HEK293 (cell line): ENCODE results near the gene SAG.

ENCODE experiments used
- CTCF ChIA-PET: fragments of 350-600 bp; formaldehyde crosslinking; extraction: SDS; loops from one replicate; lab custom pipeline; 2021; ENCODE audit warnings: antibody characterized with exemption; lab: Yijun Ruan, JAX
- POLR2A ChIA-PET: fragments of 300-600 bp; formaldehyde crosslinking; extraction: SDS; loops from one replicate; lab custom pipeline; 2020; ENCODE audit warnings: antibody characterized with exemption, inconsistent platforms; lab: Yijun Ruan, JAX
- H3K27ac ChIP-seq: fragments of 200-500 bp; sonication (Bioruptor generic); 2 replicates; pipeline ENCODE4 v1.5.1; 2014; ENCODE audit warnings: low read depth, low read length, control low read depth, inconsistent platforms; ENCODE audit errors: extremely low read depth
- H3K36me3 ChIP-seq, 2 experiments: fragments of 200-500 bp in 1 of 2; sonication (Bioruptor generic) in 1 of 2; 1 replicate in 1 of 2; 2 replicates in 1 of 2; pipeline ENCODE4 v1.5.1; 2014 to 2017; ENCODE audit warnings: inconsistent platforms in 2 of 2, low read length in 2 of 2; ENCODE audit not compliant: control insufficient read depth in 2 of 2, insufficient read depth in 1 of 2
- H3K4me1 ChIP-seq: fragments of 200-500 bp; sonication (Bioruptor generic); 2 replicates; pipeline ENCODE4 v1.5.1; 2014; ENCODE audit warnings: mild to moderate bottlenecking, low read length, inconsistent platforms; ENCODE audit not compliant: control insufficient read depth, insufficient read depth
- H3K4me3 ChIP-seq: 2 replicates; pipeline ENCODE4 v1.5.1; 2011; ENCODE audit warnings: low read depth, mild to moderate bottlenecking, control low read depth, low read length, moderate library complexity
- H3K9me3 ChIP-seq: fragments of 200-500 bp; sonication (Bioruptor generic); 2 replicates; pipeline ENCODE4 v1.5.1; 2014; ENCODE audit warnings: low read depth, low read length, inconsistent platforms; ENCODE audit not compliant: control insufficient read depth, insufficient read depth
- PRDM1 ChIP-seq: fragments of 450-650 bp; formaldehyde crosslinking; IDR thresholded peaks from 2 replicates; pipeline ENCODE4; 2016; ENCODE audit warnings: missing biosample characterization, missing genetic modification characterization
- RBAK ChIP-seq: fragments of 450-650 bp; formaldehyde crosslinking; IDR thresholded peaks from 2 replicates; pipeline ENCODE4 v1.5.1; 2016; ENCODE audit warnings: missing biosample characterization, missing genetic modification characterization
- ZFP37 ChIP-seq: fragments of 450-650 bp; formaldehyde crosslinking; IDR thresholded peaks from 2 replicates; pipeline ENCODE4 v1.5.1; 2016; ENCODE audit warnings: missing biosample characterization, missing genetic modification characterization
- ZNF146 ChIP-seq: fragments of 450-650 bp; formaldehyde crosslinking; IDR thresholded peaks from 2 replicates; pipeline ENCODE4 v1.5.1; 2016; ENCODE audit warnings: missing biosample characterization, missing genetic modification characterization
- ZNF175 ChIP-seq: fragments of 450-650 bp; formaldehyde crosslinking; IDR thresholded peaks from 2 replicates; pipeline ENCODE4 v1.5.1; 2016; ENCODE audit warnings: missing biosample characterization, missing genetic modification characterization
- ZNF211 ChIP-seq: fragments of 450-650 bp; formaldehyde crosslinking; IDR thresholded peaks from 2 replicates; pipeline ENCODE4 v1.5.1; 2016; ENCODE audit warnings: low read depth, missing biosample characterization, missing genetic modification characterization
- ZNF221 ChIP-seq: fragments of 450-650 bp; formaldehyde crosslinking; IDR thresholded peaks from 2 replicates; pipeline ENCODE4 v1.5.1; 2017; ENCODE audit warnings: missing biosample characterization, missing genetic modification characterization, borderline replicate concordance
- ZNF341 ChIP-seq: fragments of 450-650 bp; formaldehyde crosslinking; IDR thresholded peaks from 2 replicates; pipeline ENCODE4; 2016; ENCODE audit warnings: low read depth, missing biosample characterization, missing genetic modification characterization
- ZNF514 ChIP-seq: fragments of 450-650 bp; formaldehyde crosslinking; IDR thresholded peaks from 2 replicates; pipeline ENCODE4 v1.5.1; 2016; ENCODE audit warnings: missing biosample characterization, missing genetic modification characterization
- ZNF558 ChIP-seq: fragments of 450-650 bp; formaldehyde crosslinking; IDR thresholded peaks from 2 replicates; pipeline ENCODE4 v1.5.1; 2016; ENCODE audit warnings: missing biosample characterization, missing genetic modification characterization
- ZNF76 ChIP-seq: fragments of 450-650 bp; formaldehyde crosslinking; IDR thresholded peaks from 2 replicates; pipeline ENCODE4; 2016; ENCODE audit warnings: low read depth, missing biosample characterization, missing genetic modification characterization, borderline replicate concordance
- ZNF776 ChIP-seq: fragments of 450-650 bp; formaldehyde crosslinking; IDR thresholded peaks from 2 replicates; pipeline ENCODE4 v1.5.0; 2017; ENCODE audit warnings: missing biosample characterization, missing genetic modification characterization, borderline replicate concordance
- TF ChIP-seq, protein P1 (sequence below): sonication (generic); formaldehyde crosslinking; IDR thresholded peaks from 2 replicates; pipeline ENCODE4 v1.8.1; 2022; ENCODE audit warnings: mild to moderate bottlenecking, moderate library complexity, missing genetic modification reagents
- TF ChIP-seq, protein P2 (sequence below): fragments of 450-650 bp; formaldehyde crosslinking; IDR thresholded peaks from 2 replicates; pipeline ENCODE4 v1.5.1; 2016; ENCODE audit warnings: missing biosample characterization, missing genetic modification characterization

SAG gene

DNA sequence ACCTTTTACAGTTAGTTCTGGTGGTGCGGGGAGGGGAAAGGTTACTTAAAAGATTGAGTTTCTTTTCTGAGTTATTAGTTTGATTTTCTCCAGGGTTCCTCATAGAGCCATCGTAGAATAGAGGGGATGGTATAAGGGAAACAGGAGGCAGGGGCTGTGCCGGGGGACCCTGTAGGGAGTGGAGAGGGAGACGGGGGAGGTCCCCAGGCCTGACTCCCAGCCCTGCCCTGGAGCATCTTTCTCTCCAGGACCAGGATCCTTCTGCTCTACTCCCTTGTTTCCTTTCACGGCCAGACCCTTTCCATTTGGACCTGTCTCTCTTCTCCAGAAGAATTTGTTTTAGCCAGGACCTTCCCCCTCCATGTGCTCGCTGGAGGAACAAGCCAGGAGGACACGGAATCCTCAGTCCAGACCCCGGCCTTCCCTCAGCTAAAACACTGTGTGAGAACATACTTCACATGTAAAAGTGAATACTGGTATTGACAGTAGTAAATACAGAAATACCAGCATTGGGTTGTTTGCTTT is 82.0 kb downstream of the SAG start:
- Histone ChIP-seq H3K9me3 (no peaks in the 10 kb centered on the region), H3K4me3 (no peak overlapping the region), H3K4me1 (peaks cover 8% of the 10 kb centered on the region; the same call in 1 of the 2 replicates)
- ChIA-PET POLR2A (no interaction called here), CTCF (interaction anchor here (1.5 kb wide), 1 partner anchor 53 kb away, joined by 3 read pairs; no protein-coding TSS in a partner anchor)
- TF ChIP-seq ZNF76 (tag by site-specific recombination) (no peak), ZNF221 (tag by site-specific recombination) (no peak), ZFP37 (no peak), ZNF175 (tag by site-specific recombination) (no peak), ZNF776 (tag by site-specific recombination) (no peak), ZNF341 (tag by site-specific recombination) (no peak)
- TF ChIP-seq, all 188 proteins: peak for 0
- Histone ChIP-seq H3K36me3 (peaks cover 17 to 21% of the 10 kb centered on the region in 2 experiments; a peak in 2 of 3 replicates), H3K27ac (no peak overlapping the region)

DNA sequence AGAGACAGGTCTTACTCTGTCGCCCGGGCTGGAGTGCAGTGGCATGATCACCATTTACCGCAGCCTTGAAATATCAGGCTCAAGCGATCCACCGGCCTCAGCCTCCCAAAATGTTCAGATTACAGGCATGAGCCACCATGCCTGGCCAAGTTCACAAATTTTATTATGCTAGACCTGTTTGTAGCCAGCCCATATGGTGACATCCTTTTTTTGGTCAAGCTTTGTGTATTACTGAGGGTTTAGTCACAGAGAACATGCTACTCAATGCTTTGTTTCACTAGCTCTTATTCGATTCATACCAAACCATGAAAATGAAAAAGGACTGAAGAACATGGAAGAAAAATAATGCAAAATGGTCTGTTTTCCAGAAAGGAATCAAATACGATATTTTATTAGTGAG is 88.1 kb downstream of the SAG start:
- CTCF ChIA-PET: interaction anchor here (0.6 kb wide), 2 partner anchors 1516 to 1762 kb away, joined by 3 to 5 read pairs; no protein-coding TSS in a partner anchor
- H3K4me1 ChIP-seq: no peaks in the 10 kb centered on the region
- no peak for TF ChIP-seq ZNF558
- TF ChIP-seq, protein P1, sequence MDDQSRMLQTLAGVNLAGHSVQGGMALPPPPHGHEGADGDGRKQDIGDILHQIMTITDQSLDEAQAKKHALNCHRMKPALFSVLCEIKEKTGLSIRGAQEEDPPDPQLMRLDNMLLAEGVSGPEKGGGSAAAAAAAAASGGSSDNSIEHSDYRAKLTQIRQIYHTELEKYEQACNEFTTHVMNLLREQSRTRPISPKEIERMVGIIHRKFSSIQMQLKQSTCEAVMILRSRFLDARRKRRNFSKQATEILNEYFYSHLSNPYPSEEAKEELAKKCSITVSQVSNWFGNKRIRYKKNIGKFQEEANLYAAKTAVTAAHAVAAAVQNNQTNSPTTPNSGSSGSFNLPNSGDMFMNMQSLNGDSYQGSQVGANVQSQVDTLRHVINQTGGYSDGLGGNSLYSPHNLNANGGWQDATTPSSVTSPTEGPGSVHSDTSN (CRISPR knock-in tag): no peak
- TF ChIP-seq ZNF514 (tag by site-specific recombination): no peak
- TF ChIP-seq PRDM1: no peak
- TF ChIP-seq, protein P2, sequence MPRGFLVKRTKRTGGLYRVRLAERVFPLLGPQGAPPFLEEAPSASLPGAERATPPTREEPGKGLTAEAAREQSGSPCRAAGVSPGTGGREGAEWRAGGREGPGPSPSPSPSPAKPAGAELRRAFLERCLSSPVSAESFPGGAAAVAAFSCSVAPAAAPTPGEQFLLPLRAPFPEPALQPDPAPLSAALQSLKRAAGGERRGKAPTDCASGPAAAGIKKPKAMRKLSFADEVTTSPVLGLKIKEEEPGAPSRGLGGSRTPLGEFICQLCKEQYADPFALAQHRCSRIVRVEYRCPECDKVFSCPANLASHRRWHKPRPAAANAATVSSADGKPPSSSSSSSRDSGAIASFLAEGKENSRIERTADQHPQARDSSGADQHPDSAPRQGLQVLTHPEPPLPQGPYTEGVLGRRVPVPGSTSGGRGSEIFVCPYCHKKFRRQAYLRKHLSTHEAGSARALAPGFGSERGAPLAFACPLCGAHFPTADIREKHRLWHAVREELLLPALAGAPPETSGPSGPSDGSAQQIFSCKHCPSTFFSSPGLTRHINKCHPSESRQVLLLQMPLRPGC (tag by site-specific recombination): no peak
- no peak for TF ChIP-seq ZNF146 (tag by site-specific recombination)
- TF ChIP-seq RBAK (tag by site-specific recombination): no peak
- TF ChIP-seq ZNF211: no peak
- no peak overlapping the region for H3K27ac ChIP-seq
- H3K4me3 ChIP-seq: no peak overlapping the region
- POLR2A ChIA-PET: interaction anchor here (0.6 kb wide), 1 partner anchor 711 kb away, joined by 6 read pairs; no protein-coding TSS in a partner anchor
- peaks cover 8 to 19% of the 10 kb centered on the region in 2 experiments; a peak in 2 of 3 replicates for H3K36me3 ChIP-seq
- H3K9me3 ChIP-seq: no peaks in the 10 kb centered on the region
